CD8-positive, alpha-beta memory T cell (primary cell): ENCODE data around the gene DEPP1. TPM values are rescaled to one million over a fixed set of nuclear protein-coding genes. Genes with fewer than 3 reads are reported as not detected.

Source experiments
- CTCF ChIA-PET: fragments of 350-600 bp; sonication (Branson Sonifier 250); formaldehyde crosslinking; loops from one replicate; lab custom pipeline; 2021; ENCODE audit warnings: antibody characterized with exemption; lab: Charles Lee
- POLR2A ChIA-PET: fragments of 350-600 bp; sonication (Branson Sonifier 250); formaldehyde crosslinking; loops from one replicate; lab custom pipeline; 2021; ENCODE audit warnings: antibody characterized with exemption; lab: Charles Lee
- DNase-seq, 5 donors: peaks; one replicate each; pipeline versions ENCODE4 v3.0.0 to v3.0.0-alpha.2; 2020 to 2022; ENCODE audit warnings: mixed read lengths in 1 of 5
- H3K27ac ChIP-seq: one replicate; pipeline ENCODE4 v1.7.0; 2013; ENCODE audit warnings: low read depth, mild to moderate bottlenecking, low read length, moderate library complexity
- H3K27me3 ChIP-seq: 2 replicates; pipeline ENCODE4 v1.7.0; 2013; ENCODE audit warnings: low read length, mild to moderate bottlenecking; ENCODE audit not compliant: insufficient read depth, poor library complexity, severe bottlenecking
- H3K36me3 ChIP-seq: 2 replicates; pipeline ENCODE4 v1.7.0; 2013; ENCODE audit warnings: mild to moderate bottlenecking, low read length, moderate library complexity; ENCODE audit not compliant: insufficient read depth
- H3K4me1 ChIP-seq: 2 replicates; pipeline ENCODE4 v1.7.0; 2013; ENCODE audit warnings: mild to moderate bottlenecking, low read length, moderate library complexity; ENCODE audit not compliant: insufficient read depth
- H3K4me3 ChIP-seq: 2 replicates; pipeline ENCODE4 v1.7.0; 2013; ENCODE audit warnings: mild to moderate bottlenecking, low read length
- H3K9me3 ChIP-seq: 2 replicates; pipeline ENCODE4 v1.7.0; 2013; ENCODE audit warnings: mild to moderate bottlenecking, low read length
- H3K27ac Mint-ChIP-seq, 8 donors: one replicate each; pipeline ENCODE4 v1.8.0; 2020 to 2021; ENCODE audit warnings: mixed read lengths in 8 of 8, mild to moderate bottlenecking in 6 of 8, inconsistent platforms in 3 of 8, moderate library complexity in 3 of 8
- H3K27me3 Mint-ChIP-seq, 2 donors: one replicate each; pipeline ENCODE4 v1.8.0; 2020 to 2021; ENCODE audit warnings: mixed read lengths in 2 of 2, mild to moderate bottlenecking in 1 of 2, moderate library complexity in 1 of 2
- H3K36me3 Mint-ChIP-seq, 3 donors: one replicate each; pipeline ENCODE4 v1.8.0; 2020 to 2021; ENCODE audit warnings: mixed read lengths in 3 of 3, inconsistent platforms in 1 of 3, mild to moderate bottlenecking in 1 of 3
- H3K4me1 Mint-ChIP-seq, 3 donors: one replicate each; pipeline ENCODE4 v1.8.0; 2020 to 2021; ENCODE audit warnings: mixed read lengths in 3 of 3, inconsistent platforms in 1 of 3, mild to moderate bottlenecking in 1 of 3
- H3K4me3 Mint-ChIP-seq, 7 donors: one replicate each; pipeline ENCODE4 v1.8.0; 2020 to 2021; ENCODE audit warnings: mixed read lengths in 7 of 7, mild to moderate bottlenecking in 6 of 7, moderate library complexity in 4 of 7, inconsistent platforms in 2 of 7
- H3K9me3 Mint-ChIP-seq, 5 donors: one replicate each; pipeline ENCODE4 v1.8.0; 2020 to 2022; ENCODE audit warnings: mixed read lengths in 5 of 5, mild to moderate bottlenecking in 3 of 5, moderate library complexity in 2 of 5, inconsistent platforms in 1 of 5
- polyA plus RNA-seq: library from polyadenylated mRNA; unstranded; fragments of 300-500 nt; fragmentation: Illumina TruSeq; gene quantifications from one replicate; pipeline ENCODE4 v1.2.3, GENCODE V29; 2021
- total RNA-seq, 2 experiments: library from RNA; stranded (reverse); gene quantifications; one replicate each; pipeline ENCODE4 v1.2.3, GENCODE V29; 2021

The DEPP1 gene
- total and polyA plus RNA-seq, 3 experiments from 2014 or later, result 0.11 TPM; not detected in 2

GRCh38 chr10:44986670-44987069, 8.1 kb upstream of the DEPP1 start:
- Mint-ChIP-seq H3K4me3 (no peak overlapping the region), H3K4me1 (no peaks in the 10 kb centered on the region), H3K27ac (peak overlapping the region in 2 of 8 donors; percentile 42 to 63), H3K36me3 (no peaks in the 10 kb centered on the region), H3K9me3 (no peaks in the 10 kb centered on the region), H3K27me3 (peaks cover 6% of the 10 kb centered on the region in 2 donors)
- Histone ChIP-seq H3K36me3 (no peaks in the 10 kb centered on the region), H3K4me3 (no peak overlapping the region), H3K27ac (no peak overlapping the region), H3K27me3 (no peaks in the 10 kb centered on the region), H3K4me1 (no peaks in the 10 kb centered on the region), H3K9me3 (no peaks in the 10 kb centered on the region)
- ChIA-PET CTCF (no interaction called here), POLR2A (no interaction called here)
- DNase-seq, result no peak

- Mint-ChIP-seq H3K27ac (peak overlapping the region in 1 of 8 donors; percentile 63), H3K36me3 (no peaks in the 10 kb centered on the region), H3K4me3 (no peak overlapping the region), H3K27me3 (peaks cover 6% of the 10 kb centered on the region in 2 donors), H3K4me1 (no peaks in the 10 kb centered on the region), H3K9me3 (no peaks in the 10 kb centered on the region)
- ChIA-PET POLR2A (no interaction called here), CTCF (no interaction called here)
- Histone ChIP-seq H3K4me1 (no peaks in the 10 kb centered on the region), H3K36me3 (no peaks in the 10 kb centered on the region), H3K9me3 (no peaks in the 10 kb centered on the region), H3K27ac (no peak overlapping the region), H3K4me3 (no peak overlapping the region), H3K27me3 (no peaks in the 10 kb centered on the region)
- no peak for DNase-seq
These were observed 7.6 kb upstream of the DEPP1 start for GRCh38 chr10:44986179-44986578.

GRCh38 chr10:44985175-44985681, 6.6 kb upstream of the DEPP1 start:
- Mint-ChIP-seq H3K4me1 (no peaks in the 10 kb centered on the region), H3K4me3 (no peak overlapping the region), H3K36me3 (no peaks in the 10 kb centered on the region), H3K9me3 (no peaks in the 10 kb centered on the region), H3K27ac (no peak overlapping the region), H3K27me3 (peaks cover 5 to 6% of the 10 kb centered on the region in 2 donors)
- Histone ChIP-seq H3K4me1 (no peaks in the 10 kb centered on the region), H3K36me3 (no peaks in the 10 kb centered on the region), H3K27me3 (no peaks in the 10 kb centered on the region), H3K9me3 (no peaks in the 10 kb centered on the region), H3K4me3 (no peak overlapping the region), H3K27ac (no peak overlapping the region)
- DNase-seq, result no peak
- POLR2A ChIA-PET, result no interaction called here
- CTCF ChIA-PET, result no interaction called here

- Histone ChIP-seq H3K27me3 (no peaks in the 10 kb centered on the region), H3K4me1 (no peaks in the 10 kb centered on the region), H3K36me3 (no peaks in the 10 kb centered on the region), H3K4me3 (no peak overlapping the region), H3K9me3 (no peaks in the 10 kb centered on the region), H3K27ac (no peak overlapping the region)
- no peak overlapping the region for H3K4me3 Mint-ChIP-seq
- POLR2A ChIA-PET, result no interaction called here
- peaks cover 3 to 4% of the 10 kb centered on the region in 2 donors for H3K27me3 Mint-ChIP-seq
- no peak for DNase-seq
- H3K36me3 Mint-ChIP-seq, result no peaks in the 10 kb centered on the region
- H3K4me1 Mint-ChIP-seq, result no peaks in the 10 kb centered on the region
- H3K27ac Mint-ChIP-seq, result no peak overlapping the region
- CTCF ChIA-PET, result no interaction called here
- H3K9me3 Mint-ChIP-seq, result no peaks in the 10 kb centered on the region
These were observed 6.1 kb upstream of the DEPP1 start for GRCh38 chr10:44984671-44985101.

GRCh38 chr10:44983895-44984278, 5.3 kb upstream of the DEPP1 start:
- DNase-seq, result no peak
- ChIA-PET POLR2A (no interaction called here), CTCF (no interaction called here)
- no peak overlapping the region for H3K4me3 Mint-ChIP-seq
- H3K27ac Mint-ChIP-seq, result no peak overlapping the region
- no peaks in the 10 kb centered on the region for H3K9me3 ChIP-seq
- no peaks in the 10 kb centered on the region for H3K9me3 Mint-ChIP-seq
- H3K36me3 Mint-ChIP-seq, result no peaks in the 10 kb centered on the region
- H3K4me1 ChIP-seq, result no peaks in the 10 kb centered on the region
- H3K27me3 ChIP-seq, result no peaks in the 10 kb centered on the region
- no peak overlapping the region for H3K4me3 ChIP-seq
- no peaks in the 10 kb centered on the region for H3K4me1 Mint-ChIP-seq
- H3K27me3 Mint-ChIP-seq, result peaks cover 3 to 4% of the 10 kb centered on the region in 2 donors
- no peak overlapping the region for H3K27ac ChIP-seq
- no peaks in the 10 kb centered on the region for H3K36me3 ChIP-seq

GRCh38 chr10:44983066-44983894, 4.7 kb upstream of the DEPP1 start:
- Histone ChIP-seq H3K4me3 (no peak overlapping the region), H3K27me3 (no peaks in the 10 kb centered on the region), H3K27ac (no peak overlapping the region), H3K9me3 (no peaks in the 10 kb centered on the region), H3K4me1 (no peaks in the 10 kb centered on the region), H3K36me3 (no peaks in the 10 kb centered on the region)
- POLR2A ChIA-PET, result no interaction called here
- peak overlapping the region in 1 of 8 donors; percentile 42 for H3K27ac Mint-ChIP-seq
- no peaks in the 10 kb centered on the region for H3K36me3 Mint-ChIP-seq
- H3K9me3 Mint-ChIP-seq, result no peaks in the 10 kb centered on the region
- H3K4me3 Mint-ChIP-seq, result no peak overlapping the region
- DNase-seq, result no peak
- peaks cover 3 to 4% of the 10 kb centered on the region in 2 donors for H3K27me3 Mint-ChIP-seq
- CTCF ChIA-PET, result interaction anchor here (1.5 kb wide), 1 partner anchor 17 kb away, joined by 4 read pairs; no protein-coding TSS in a partner anchor
- H3K4me1 Mint-ChIP-seq, result no peaks in the 10 kb centered on the region

- no peaks in the 10 kb centered on the region for H3K27me3 ChIP-seq
- no peaks in the 10 kb centered on the region for H3K4me1 Mint-ChIP-seq
- H3K27ac ChIP-seq, result no peak overlapping the region
- H3K9me3 ChIP-seq, result no peaks in the 10 kb centered on the region
- H3K9me3 Mint-ChIP-seq, result no peaks in the 10 kb centered on the region
- ChIA-PET CTCF (interaction anchor here (1.5 kb wide), 1 partner anchor 17 kb away, joined by 4 read pairs; no protein-coding TSS in a partner anchor), POLR2A (no interaction called here)
- no peak for DNase-seq
- H3K4me1 ChIP-seq, result no peaks in the 10 kb centered on the region
- H3K27ac Mint-ChIP-seq, result no peak overlapping the region
- H3K36me3 Mint-ChIP-seq, result no peaks in the 10 kb centered on the region
- H3K4me3 ChIP-seq, result no peak overlapping the region
- peaks cover 0 to 3% of the 10 kb centered on the region in 2 donors for H3K27me3 Mint-ChIP-seq
- no peak overlapping the region for H3K4me3 Mint-ChIP-seq
- H3K36me3 ChIP-seq, result no peaks in the 10 kb centered on the region
These were observed 3.9 kb upstream of the DEPP1 start for GRCh38 chr10:44982496-44982895.

GRCh38 chr10:44982114-44982460, 3.5 kb upstream of the DEPP1 start:
- H3K36me3 Mint-ChIP-seq, result no peaks in the 10 kb centered on the region
- Histone ChIP-seq H3K4me1 (no peaks in the 10 kb centered on the region), H3K36me3 (no peaks in the 10 kb centered on the region), H3K9me3 (no peaks in the 10 kb centered on the region), H3K27ac (no peak overlapping the region), H3K4me3 (no peak overlapping the region), H3K27me3 (no peaks in the 10 kb centered on the region)
- no peak overlapping the region for H3K4me3 Mint-ChIP-seq
- no peak overlapping the region for H3K27ac Mint-ChIP-seq
- peaks cover 0 to 3% of the 10 kb centered on the region in 2 donors for H3K27me3 Mint-ChIP-seq
- H3K4me1 Mint-ChIP-seq, result no peaks in the 10 kb centered on the region
- no peak for DNase-seq
- ChIA-PET POLR2A (no interaction called here), CTCF (interaction anchor here (1.5 kb wide), 1 partner anchor 18 kb away, joined by 4 read pairs; no protein-coding TSS in a partner anchor)
- no peaks in the 10 kb centered on the region for H3K9me3 Mint-ChIP-seq
